Sigmoid colon (tissue), 3 donors: ENCODE measurements around the gene IMMP2L.

Source experiments
- POLR2A ChIP-seq, 2 donors: fragments of 450-650 bp; IDR thresholded peaks; one replicate each; pipeline ENCODE4 v1.6.1; 2016; ENCODE audit warnings: antibody characterized with exemption in 2 of 2, mild to moderate bottlenecking in 2 of 2, moderate library complexity in 2 of 2
- TF ChIP-seq, protein P1 (sequence below), 4 experiments: fragments of 450-650 bp in 3 of 4; fragments of 200-600 bp in 1 of 4; IDR thresholded peaks; one replicate each; pipeline ENCODE4 v1.5.1; 2016 to 2019; ENCODE audit warnings: antibody characterized with exemption in 4 of 4, mild to moderate bottlenecking in 3 of 4, moderate library complexity in 2 of 4

DNA sequence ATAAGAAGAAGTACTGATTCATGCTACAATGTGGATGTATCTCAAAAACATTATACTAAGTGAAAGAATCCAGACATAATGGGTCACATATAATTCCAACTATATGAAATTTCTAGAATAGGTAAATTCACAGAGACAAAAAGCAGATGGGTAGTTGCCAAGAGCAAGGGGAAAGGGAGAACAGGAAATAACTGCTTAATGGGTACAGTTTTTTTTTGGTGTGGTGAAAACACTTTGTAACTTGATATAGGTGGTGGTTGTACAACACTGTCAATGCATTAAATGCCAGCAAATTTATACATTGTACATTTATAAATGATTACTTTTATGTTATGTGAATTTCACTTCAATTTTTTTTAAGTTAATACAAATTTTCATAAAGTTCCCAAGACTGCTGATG lies 490.7 kb downstream of the IMMP2L start:
- TF ChIP-seq POLR2A (IDR thresholded peaks at IDR 0.05), result no peak
- TF ChIP-seq, protein P1, sequence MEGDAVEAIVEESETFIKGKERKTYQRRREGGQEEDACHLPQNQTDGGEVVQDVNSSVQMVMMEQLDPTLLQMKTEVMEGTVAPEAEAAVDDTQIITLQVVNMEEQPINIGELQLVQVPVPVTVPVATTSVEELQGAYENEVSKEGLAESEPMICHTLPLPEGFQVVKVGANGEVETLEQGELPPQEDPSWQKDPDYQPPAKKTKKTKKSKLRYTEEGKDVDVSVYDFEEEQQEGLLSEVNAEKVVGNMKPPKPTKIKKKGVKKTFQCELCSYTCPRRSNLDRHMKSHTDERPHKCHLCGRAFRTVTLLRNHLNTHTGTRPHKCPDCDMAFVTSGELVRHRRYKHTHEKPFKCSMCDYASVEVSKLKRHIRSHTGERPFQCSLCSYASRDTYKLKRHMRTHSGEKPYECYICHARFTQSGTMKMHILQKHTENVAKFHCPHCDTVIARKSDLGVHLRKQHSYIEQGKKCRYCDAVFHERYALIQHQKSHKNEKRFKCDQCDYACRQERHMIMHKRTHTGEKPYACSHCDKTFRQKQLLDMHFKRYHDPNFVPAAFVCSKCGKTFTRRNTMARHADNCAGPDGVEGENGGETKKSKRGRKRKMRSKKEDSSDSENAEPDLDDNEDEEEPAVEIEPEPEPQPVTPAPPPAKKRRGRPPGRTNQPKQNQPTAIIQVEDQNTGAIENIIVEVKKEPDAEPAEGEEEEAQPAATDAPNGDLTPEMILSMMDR (IDR thresholded peaks at IDR 0.05), result no peak
